ENCODE results near the gene ARSG. TPM values are rescaled to one million over a fixed set of nuclear protein-coding genes. Genes with fewer than 3 reads are reported as not detected.
A peak's percentile ranks its signal among the peaks of the same experiment; 100 is the strongest.

ARSG gene
- total and polyA plus RNA-seq, 2 of the 13 experiments (the other 11 are each of a cell fraction or from before 2014, with no cell fraction given): 3.7 to 15.2 TPM

GRCh38 chr17:68290268-68290954 is 884 bp upstream of the ARSG start (continued):
- TF ChIP-seq ZNF382 (CRISPR knock-in tag; IDR thresholded peaks at IDR 0.05; ENCODE audit: borderline replicate concordance) (no peak), YEATS2 (CRISPR knock-in tag; IDR thresholded peaks at IDR 0.05; ENCODE audit: borderline replicate concordance) (no peak), ZNF776 (CRISPR knock-in tag; IDR thresholded peaks at IDR 0.05) (no peak), ZFP1 (CRISPR knock-in tag; IDR thresholded peaks at IDR 0.05) (no peak), FOXP4 (CRISPR knock-in tag; IDR thresholded peaks at IDR 0.05) (no peak), NFYC (CRISPR knock-in tag; IDR thresholded peaks at IDR 0.05) (no peak), KMT2B (CRISPR knock-in tag; IDR thresholded peaks at IDR 0.05) (no peak; the same call in 1 of the 2 replicates), NR2F1 (CRISPR knock-in tag; IDR thresholded peaks at IDR 0.05) (no peak), SIN3A (IDR thresholded peaks at IDR 0.05; ENCODE audit: borderline replicate concordance, low read depth, low read length) (peak; percentile 71; the same call in 1 of the 2 replicates), ZNF670 (CRISPR knock-in tag; IDR thresholded peaks at IDR 0.05; ENCODE audit: borderline replicate concordance) (no peak), FLYWCH1 (CRISPR knock-in tag; IDR thresholded peaks at IDR 0.05) (no peak), ZNF883 (CRISPR knock-in tag; IDR thresholded peaks at IDR 0.05; ENCODE audit: not compliant biosample characterization) (peak; percentile 71), ZNF768 (CRISPR knock-in tag; IDR thresholded peaks at IDR 0.05) (peak; percentile 48; the same call in 1 of the 2 replicates), THRA (CRISPR knock-in tag; IDR thresholded peaks at IDR 0.05; ENCODE audit: borderline replicate concordance) (no peak), EED (CRISPR knock-in tag; IDR thresholded peaks at IDR 0.05) (0 out of 2 replicates have a peak, but pooled peaks have one; percentile 61), ZNF513 (CRISPR knock-in tag; conservative IDR thresholded peaks at IDR 0.05) (no peak), ARNT2 (CRISPR knock-in tag; IDR thresholded peaks at IDR 0.05; ENCODE audit: low read depth) (peak; percentile 40; the same call in 1 of the 2 replicates), IKZF5 (CRISPR knock-in tag; IDR thresholded peaks at IDR 0.05) (peak; percentile 14; the same call in 1 of the 2 replicates), NFKBIZ (CRISPR knock-in tag; IDR thresholded peaks at IDR 0.05) (no peak), ZNF761 (CRISPR knock-in tag; conservative IDR thresholded peaks at IDR 0.05) (no peak), ZNF574 (CRISPR knock-in tag; IDR thresholded peaks at IDR 0.05) (no peak)
